Esophagus squamous epithelium (tissue), 5 donors: ENCODE data around the gene CADM4. TPM values are rescaled to one million over a fixed set of nuclear protein-coding genes. Genes with fewer than 3 reads are reported as not detected.

ENCODE experiments used
- DNase-seq: peaks from one replicate; lab custom pipeline; 2025; lab: John Stamatoyannopoulos, UW
- H3K27ac ChIP-seq, 4 donors: fragments of 200-600 bp; sonication (generic); one replicate each; pipeline ENCODE4 v1.5.1; 2016 to 2019; ENCODE audit warnings: mild to moderate bottlenecking in 1 of 4
- H3K27me3 ChIP-seq, 4 donors: fragments of 200-600 bp; sonication (generic); 1 replicate in 3 of 4; 2 replicates in 1 of 4; pipeline versions ENCODE4 v1.5.1 to v1.6.0; 2017 to 2021; ENCODE audit warnings: antibody characterized with exemption in 1 of 4
- H3K36me3 ChIP-seq, 3 donors: fragments of 200-600 bp; sonication (generic); one replicate each; pipeline ENCODE4 v1.5.1; 2016 to 2019
- H3K4me1 ChIP-seq, 3 donors: fragments of 200-600 bp; sonication (generic); one replicate each; pipeline ENCODE4 v1.5.1; 2017 to 2019
- H3K4me3 ChIP-seq, 4 donors: fragments of 200-600 bp; sonication (generic); 1 replicate in 3 of 4; 2 replicates in 1 of 4; pipeline ENCODE4 v1.5.1; 2016 to 2019; ENCODE audit warnings: mild to moderate bottlenecking in 2 of 4, moderate library complexity in 1 of 4
- H3K9me3 ChIP-seq, 3 donors: fragments of 200-600 bp; sonication (generic); one replicate each; pipeline ENCODE4 v1.5.1; 2016 to 2019
- CTCF ChIP-seq, 6 experiments: fragments of 450-650 bp in 4 of 6; fragments of 200-600 bp in 2 of 6; sonication (generic) in 2 of 6; IDR thresholded peaks; one replicate each; pipeline ENCODE4 v1.5.1; 2016 to 2019; ENCODE audit warnings: antibody characterized with exemption in 6 of 6, mild to moderate bottlenecking in 4 of 6, moderate library complexity in 4 of 6
- POLR2A ChIP-seq, 4 donors: fragments of 450-650 bp; IDR thresholded peaks; one replicate each; pipeline ENCODE4 v1.6.1; 2017; ENCODE audit warnings: antibody characterized with exemption in 4 of 4, mild to moderate bottlenecking in 4 of 4, moderate library complexity in 3 of 4
- WGBS, 2 donors: methylation state at CpG; one replicate each; pipeline ENCODE4 v1.1.5; 2018; 5-methylcytosine and 5-hydroxymethylcytosine counted together
- intact Hi-C: fragments of 100-400 bp; cut with DNase I; formaldehyde crosslinking; loops from one replicate; pipeline ENCODE4 v1.15.0; 2022
- total RNA-seq, 4 donors: library from RNA; depleted of rRNA; stranded (reverse); fragments of >200 nt; gene quantifications; one replicate each; pipeline ENCODE4 v1.1.0, GENCODE V29; 2016
- donor health status: DM: yes; HTN: yes; CAD: no.

The CADM4 gene
- total RNA-seq, 4 donors from 2014 or later, result 8.8 to 22.8 (median 10.5) TPM

DNA sequence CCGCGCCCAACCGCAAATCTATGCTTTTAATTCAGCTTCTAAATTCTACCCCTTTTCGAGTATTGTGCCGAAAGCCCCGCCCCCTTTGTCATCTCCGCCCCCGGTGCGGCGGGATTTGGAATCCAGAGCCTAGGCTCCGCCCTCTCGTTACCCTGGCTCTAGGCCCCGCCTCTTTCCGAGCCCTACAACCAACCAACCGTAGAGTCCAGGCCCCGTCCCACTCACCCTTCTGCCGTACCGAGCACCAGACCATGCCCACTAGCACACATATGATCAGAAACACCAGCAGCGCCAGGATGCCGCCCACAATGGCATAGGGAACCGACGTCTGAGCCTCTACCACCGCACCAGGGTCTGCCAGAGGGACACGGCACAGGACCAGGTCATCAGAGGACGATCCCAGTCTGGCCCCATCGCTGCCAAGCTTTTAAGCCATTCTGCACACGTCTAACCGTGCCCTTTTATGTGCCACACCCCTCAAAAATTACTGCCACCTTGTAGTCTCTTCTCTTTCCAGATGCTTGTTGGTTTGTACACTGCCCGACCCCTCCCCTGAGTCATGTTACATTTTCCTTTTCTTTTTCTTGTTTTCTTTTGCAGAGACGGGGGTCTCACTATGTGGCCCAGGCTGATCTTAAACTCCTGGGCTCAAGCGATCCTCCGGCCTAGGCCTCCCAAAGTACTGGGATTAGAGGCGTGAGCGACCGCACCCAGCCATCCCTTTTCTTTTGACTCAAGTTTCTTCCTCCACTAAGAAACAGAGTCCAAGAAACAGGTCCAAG, 15.6 kb downstream of the CADM4 start:
- 82 to 84% methylated on average over 23 to 35 of the region's 35 CpGs for WGBS, 2 donors
- no peak overlapping the region for H3K4me3 ChIP-seq
- H3K36me3 ChIP-seq, result no peaks in the 10 kb centered on the region
- no peaks in the 10 kb centered on the region for H3K9me3 ChIP-seq
- intact Hi-C loops, result no loop called here
- DNase-seq, result no peak
- no peak for TF ChIP-seq CTCF (IDR thresholded peaks at IDR 0.05)
- no peak for TF ChIP-seq POLR2A (IDR thresholded peaks at IDR 0.05)
- peak overlapping the region in 1 of 4 donors; percentile 34 for H3K27ac ChIP-seq
- H3K4me1 ChIP-seq, result peaks cover 5 to 36% (median 7%) of the 10 kb centered on the region in 3 donors
- H3K27me3 ChIP-seq, result no peaks in the 10 kb centered on the region

GRCh38 chr19:43622956-43623355, 16.7 kb downstream of the CADM4 start:
- no peak for TF ChIP-seq POLR2A (IDR thresholded peaks at IDR 0.05)
- no peak for TF ChIP-seq CTCF (IDR thresholded peaks at IDR 0.05)
- no CpG with 5 or more reads among the region's 1 CpG for WGBS, 2 donors
- DNase-seq, result no peak
- no peak overlapping the region for H3K27ac ChIP-seq
- H3K36me3 ChIP-seq, result no peaks in the 10 kb centered on the region
- no peaks in the 10 kb centered on the region for H3K27me3 ChIP-seq
- no peak overlapping the region for H3K4me3 ChIP-seq
- intact Hi-C loops, result no loop called here
- no peaks in the 10 kb centered on the region for H3K9me3 ChIP-seq
- H3K4me1 ChIP-seq, result peaks cover 11 to 46% (median 15%) of the 10 kb centered on the region in 3 donors

DNA sequence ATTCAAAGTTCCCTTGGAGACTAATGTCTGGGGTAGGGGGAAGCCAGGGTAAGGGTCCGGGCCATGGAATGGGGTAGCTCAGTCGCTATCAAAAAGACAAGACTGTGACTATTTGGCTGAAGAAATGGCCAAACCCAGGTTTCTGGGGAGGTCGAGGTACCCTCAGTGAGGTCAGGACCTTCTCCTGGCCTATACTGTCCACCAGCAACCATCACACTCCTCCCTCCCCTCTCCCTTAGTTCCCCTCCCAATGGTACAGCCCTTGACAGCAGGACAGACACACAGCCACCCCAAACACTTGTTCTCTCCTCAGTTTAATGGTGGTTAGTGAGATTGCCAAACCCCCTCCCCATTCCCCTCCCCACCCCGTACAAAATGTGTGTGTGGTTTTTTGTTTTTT, 17.6 kb downstream of the CADM4 start:
- 61 to 66% methylated on average over 4 of the region's 4 CpGs for WGBS, 2 donors
- H3K27ac ChIP-seq, result no peak overlapping the region
- DNase-seq, result no peak
- H3K36me3 ChIP-seq, result no peaks in the 10 kb centered on the region
- intact Hi-C loops, result no loop called here
- H3K27me3 ChIP-seq, result no peaks in the 10 kb centered on the region
- no peaks in the 10 kb centered on the region for H3K9me3 ChIP-seq
- TF ChIP-seq POLR2A (IDR thresholded peaks at IDR 0.05), result no peak
- peaks cover 11 to 46% (median 15%) of the 10 kb centered on the region in 3 donors for H3K4me1 ChIP-seq
- no peak overlapping the region for H3K4me3 ChIP-seq

DNA sequence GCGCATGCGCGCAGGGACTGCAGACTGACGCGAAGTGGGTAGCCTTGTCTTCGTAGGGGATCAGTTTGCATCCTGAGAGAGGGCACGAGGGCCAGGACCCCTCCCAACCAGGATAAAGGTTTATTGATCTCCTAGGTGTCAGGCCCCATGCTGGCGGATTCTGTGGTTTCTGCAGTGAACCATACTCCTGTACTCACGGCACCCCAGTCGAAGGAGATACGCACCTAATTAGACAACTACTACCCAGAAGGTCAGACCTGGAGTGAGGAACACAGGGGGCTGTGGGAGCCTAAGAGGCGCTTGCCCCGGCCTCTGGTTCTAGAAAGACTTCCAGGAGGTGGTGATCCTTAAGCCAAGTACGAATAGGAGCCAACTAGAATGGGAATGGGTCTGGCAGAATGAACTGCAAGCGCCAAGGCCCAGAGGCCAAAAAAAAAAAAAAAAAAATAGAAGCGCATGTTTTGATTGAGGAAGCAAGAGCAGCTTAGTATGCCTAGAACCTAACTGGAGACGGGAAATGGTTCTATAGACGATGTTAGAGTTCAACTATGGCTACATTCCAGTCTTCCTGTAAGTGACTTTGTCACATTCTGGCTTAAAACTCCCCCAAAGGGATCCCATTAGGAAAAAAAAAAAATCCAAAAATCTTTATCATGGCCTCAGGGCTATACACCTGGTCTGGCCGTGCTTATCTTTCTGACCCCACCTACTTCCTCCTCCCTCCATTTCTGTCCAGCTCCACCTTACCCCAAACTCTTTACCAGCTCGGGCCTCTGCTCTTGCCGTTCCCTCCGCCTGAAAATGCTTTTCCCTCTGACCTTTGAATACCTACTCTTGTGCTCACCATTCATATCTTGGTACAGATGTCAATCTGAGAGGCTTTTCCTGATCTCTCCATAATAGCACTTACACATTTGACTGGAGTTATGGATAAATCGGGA, 19.3 kb downstream of the CADM4 start:
- Histone ChIP-seq H3K9me3 (no peaks in the 10 kb centered on the region), H3K27ac (peak overlapping the region; percentile 88 to 96 (median 92)), H3K4me3 (peak overlapping the region; percentile 66 to 90 (median 72)), H3K4me1 (peaks cover 14 to 41% (median 15%) of the 10 kb centered on the region in 3 donors), H3K27me3 (no peaks in the 10 kb centered on the region), H3K36me3 (no peaks in the 10 kb centered on the region)
- WGBS, 2 donors, result 27 to 42% methylated on average over 19 to 20 of the region's 23 CpGs
- DNase-seq, result no peak
- intact Hi-C loops, result no loop called here
- TF ChIP-seq CTCF (IDR thresholded peaks at IDR 0.05), result no peak
- TF ChIP-seq POLR2A (IDR thresholded peaks at IDR 0.05), result no peak

- H3K9me3 ChIP-seq, result no peaks in the 10 kb centered on the region
- peaks cover 14 to 32% (median 15%) of the 10 kb centered on the region in 3 donors for H3K4me1 ChIP-seq
- no peaks in the 10 kb centered on the region for H3K27me3 ChIP-seq
- peak in 3 of 4 donors; percentile 47 to 75 (median 73) for TF ChIP-seq POLR2A (IDR thresholded peaks at IDR 0.05)
- peak in 1 of 6 experiments; percentile 2 for TF ChIP-seq CTCF (IDR thresholded peaks at IDR 0.05)
- H3K4me3 ChIP-seq, result peak within 1 kb of the TSS; percentile 66 to 90 (median 72)
- DNase-seq, result peak; percentile 32
- WGBS, 2 donors, result 0% methylated on average over 5 to 30 of the region's 81 CpGs
- H3K36me3 ChIP-seq, result no peaks in the 10 kb centered on the region
- H3K27ac ChIP-seq, result peak within 1 kb of the TSS; percentile 88 to 96 (median 92)
- intact Hi-C loops, result no loop called here
Observed at GRCh38 chr19:43619262-43620060, 20.2 kb downstream of the CADM4 start, which contains the start of gene ZNF428. ZNF428 (minus strand) TSS chr19:43619629; CDS start chr19:43614304, 5,325 bp downstream.
